Activated CD8-positive, alpha-beta memory T cell treated with anti-CD3 and anti-CD28 coated beads, Interleukin-2, amount 10 ng/mL, durations not matched to agents 7 days and 5 days (primary cell): ENCODE results near the gene PSORS1C1. TPM values are rescaled to one million over a fixed set of nuclear protein-coding genes. Genes with fewer than 3 reads are reported as not detected.

Source experiments
- ATAC-seq: fragments of 150-1000 bp; cut with Tn5 transposase; one replicate; pipeline ENCODE4 v1.10.0; 2021; ENCODE audit warnings: moderate library complexity
- CTCF ChIA-PET: fragments of 350-600 bp; sonication (Branson Sonifier 250); formaldehyde crosslinking; loops from one replicate; lab custom pipeline; 2021; ENCODE audit warnings: antibody characterized with exemption; lab: Charles Lee
- DNase-seq: peaks from one replicate; pipeline ENCODE4 v3.0.0-alpha.2; 2020
- H3K27ac Mint-ChIP-seq: one replicate; pipeline ENCODE4 v1.8.0; 2021; ENCODE audit warnings: mild to moderate bottlenecking, mixed read lengths
- H3K27me3 Mint-ChIP-seq: one replicate; pipeline ENCODE4 v1.8.0; 2021; ENCODE audit warnings: mixed read lengths
- H3K36me3 Mint-ChIP-seq: one replicate; pipeline ENCODE4 v1.8.0; 2021; ENCODE audit warnings: mild to moderate bottlenecking, mixed read lengths
- H3K4me1 Mint-ChIP-seq: one replicate; pipeline ENCODE4 v1.8.0; 2021; ENCODE audit warnings: mixed read lengths
- H3K4me3 Mint-ChIP-seq: one replicate; pipeline ENCODE4 v1.8.0; 2021; ENCODE audit warnings: mild to moderate bottlenecking, moderate library complexity, mixed read lengths
- H3K9me3 Mint-ChIP-seq: one replicate; pipeline ENCODE4 v1.8.0; 2022; ENCODE audit warnings: low read depth, mixed read lengths
- total RNA-seq, 2 experiments: library from RNA; stranded (reverse); gene quantifications; one replicate each; pipeline ENCODE4 v1.2.3, GENCODE V29; 2021

Gene PSORS1C1
- total RNA-seq, 2 experiments from 2014 or later: 0.26 TPM; not detected in 1

- no peaks in the 10 kb centered on the region for H3K36me3 Mint-ChIP-seq
- DNase-seq (no peak), ATAC-seq (no peak)
- no peak overlapping the region for H3K4me3 Mint-ChIP-seq
- H3K9me3 Mint-ChIP-seq: no peaks in the 10 kb centered on the region
- CTCF ChIA-PET: interaction anchor here (1.3 to 2.0 kb wide), 3 partner anchors 11 to 56 kb away, joined by 3 to 6 read pairs (median 4); no protein-coding TSS in a partner anchor
- no peak overlapping the region for H3K27ac Mint-ChIP-seq
- H3K4me1 Mint-ChIP-seq: peaks cover 4% of the 10 kb centered on the region
- H3K27me3 Mint-ChIP-seq: no peaks in the 10 kb centered on the region
Measured at GRCh38 chr6:31140643-31141042, 26.0 kb downstream of the PSORS1C1 start.

DNA sequence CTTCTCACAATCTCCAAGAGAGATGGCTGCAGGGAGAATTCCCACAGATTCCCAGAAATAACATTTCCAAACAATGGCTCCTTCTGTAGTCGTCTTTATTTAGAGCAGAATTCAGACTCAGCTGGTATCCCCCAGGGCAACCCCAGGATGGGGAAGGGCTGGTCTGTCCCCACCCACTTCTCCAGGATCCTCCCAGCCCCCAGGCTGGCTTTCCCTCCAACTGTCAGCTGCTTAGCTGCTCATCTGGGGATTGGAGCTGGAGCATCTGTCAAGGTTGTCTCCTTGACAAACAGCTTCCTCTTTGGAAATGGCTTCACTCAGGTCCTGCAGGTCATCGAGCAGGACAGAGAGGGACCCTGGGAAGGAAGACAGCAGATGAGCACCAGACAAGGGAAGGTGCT is 27.8 kb downstream of the PSORS1C1 start:
- no peak for DNase-seq
- Mint-ChIP-seq H3K27me3 (no peaks in the 10 kb centered on the region), H3K9me3 (no peaks in the 10 kb centered on the region), H3K4me3 (no peak overlapping the region), H3K27ac (no peak overlapping the region), H3K4me1 (peaks cover 4% of the 10 kb centered on the region), H3K36me3 (peaks cover 3% of the 10 kb centered on the region)
- ATAC-seq: no peak
- CTCF ChIA-PET: interaction anchor here (1.3 to 1.5 kb wide), 2 partner anchors 14 to 225 kb away, joined by 5 to 9 read pairs; no protein-coding TSS in a partner anchor

DNA sequence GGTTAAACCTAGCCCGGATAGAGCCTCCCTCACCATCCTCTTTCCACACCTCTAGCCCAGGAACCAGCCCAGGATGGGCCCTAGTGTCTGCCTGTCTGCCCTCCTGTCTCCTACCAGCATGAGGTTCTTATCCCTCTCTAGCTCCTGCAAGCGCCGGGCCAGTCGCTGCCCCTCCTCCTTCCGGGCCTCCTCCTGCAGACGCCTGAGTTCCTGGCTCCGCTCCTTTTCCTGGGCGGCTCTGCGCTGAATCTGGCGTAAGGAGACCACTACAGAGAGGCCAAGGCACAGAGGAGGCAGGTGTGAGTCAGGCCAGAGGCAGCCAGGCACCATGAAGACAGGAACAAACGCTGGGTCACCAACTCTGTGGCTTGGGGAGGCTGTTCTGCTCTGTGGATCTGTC is 28.5 kb downstream of the PSORS1C1 start:
- H3K9me3 Mint-ChIP-seq: no peaks in the 10 kb centered on the region
- DNase-seq (no peak), ATAC-seq (no peak)
- peaks cover 3% of the 10 kb centered on the region for H3K4me1 Mint-ChIP-seq
- H3K4me3 Mint-ChIP-seq: no peak overlapping the region
- no peak overlapping the region for H3K27ac Mint-ChIP-seq
- no peaks in the 10 kb centered on the region for H3K27me3 Mint-ChIP-seq
- H3K36me3 Mint-ChIP-seq: peaks cover 3% of the 10 kb centered on the region
- CTCF ChIA-PET: interaction anchor here (1.3 to 1.5 kb wide), 2 partner anchors 14 to 224 kb away, joined by 5 to 9 read pairs; no protein-coding TSS in a partner anchor

DNA sequence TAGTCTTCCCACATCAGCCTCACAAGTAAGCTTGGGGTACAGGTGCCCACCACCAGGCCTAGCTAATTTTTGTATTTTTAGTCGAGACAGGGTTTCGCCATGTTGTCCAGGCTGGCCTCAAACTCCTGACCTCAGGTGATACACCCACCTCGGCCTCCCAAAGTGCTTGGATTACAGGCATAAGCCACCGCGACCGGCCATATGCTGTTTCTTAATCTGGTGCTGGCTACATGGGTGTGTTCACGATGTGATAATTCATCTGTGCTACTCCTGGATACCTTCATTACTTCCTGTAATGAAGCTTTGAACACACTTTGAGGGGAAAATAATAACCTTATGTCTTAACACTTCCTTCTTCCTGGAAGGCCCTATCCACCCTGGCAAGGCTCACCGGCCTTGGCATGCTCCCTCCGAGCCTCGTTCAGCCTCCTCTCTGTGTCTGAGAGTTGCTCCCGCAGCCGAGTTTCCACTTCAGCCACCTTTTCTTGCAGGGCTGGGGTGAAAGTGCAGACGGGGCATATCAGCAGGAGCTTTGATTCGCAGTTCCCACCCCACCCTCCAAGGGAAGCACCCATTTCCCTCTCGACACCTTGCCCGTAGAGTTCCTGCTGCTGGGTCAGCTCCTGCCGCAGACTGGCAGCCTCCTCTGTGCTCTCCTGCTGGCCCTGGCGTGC is 29.8 kb downstream of the PSORS1C1 start:
- Mint-ChIP-seq H3K4me1 (peaks cover 3% of the 10 kb centered on the region), H3K27me3 (no peaks in the 10 kb centered on the region), H3K36me3 (peaks cover 4% of the 10 kb centered on the region), H3K9me3 (no peaks in the 10 kb centered on the region), H3K27ac (no peak overlapping the region), H3K4me3 (no peak overlapping the region)
- ATAC-seq: no peak
- CTCF ChIA-PET: interaction anchor here (1.2 to 1.9 kb wide), 3 partner anchors 13 to 48 kb away, joined by 3 to 6 read pairs (median 4); partner anchors contain the start of gene TCF19
- no peak for DNase-seq

- H3K9me3 Mint-ChIP-seq: no peaks in the 10 kb centered on the region
Measured at GRCh38 chr6:31144970-31145340, 30.4 kb downstream of the PSORS1C1 start.

GRCh38 chr6:31145386-31145785 is 30.8 kb downstream of the PSORS1C1 start:
- Mint-ChIP-seq H3K9me3 (no peaks in the 10 kb centered on the region), H3K4me1 (peaks cover 3% of the 10 kb centered on the region), H3K27ac (no peak overlapping the region), H3K27me3 (no peaks in the 10 kb centered on the region), H3K4me3 (no peak overlapping the region), H3K36me3 (peaks cover 6% of the 10 kb centered on the region)
- CTCF ChIA-PET: interaction anchor here (0.8 to 1.9 kb wide), 4 partner anchors 14 to 230 kb away, joined by 3 to 6 read pairs (median 4); no protein-coding TSS in a partner anchor
- ATAC-seq (no peak), DNase-seq (no peak)

More at GRCh38 chr6:31144970-31145340, 30.4 kb downstream of the PSORS1C1 start:
- H3K36me3 Mint-ChIP-seq: peaks cover 6% of the 10 kb centered on the region
- no peak overlapping the region for H3K27ac Mint-ChIP-seq
- DNase-seq (no peak), ATAC-seq (no peak)
- H3K4me1 Mint-ChIP-seq: peaks cover 3% of the 10 kb centered on the region
- no peak overlapping the region for H3K4me3 Mint-ChIP-seq
- CTCF ChIA-PET: interaction anchor here (0.8 to 1.9 kb wide), 3 partner anchors 14 to 222 kb away, joined by 4 to 6 read pairs (median 4); no protein-coding TSS in a partner anchor
- no peaks in the 10 kb centered on the region for H3K27me3 Mint-ChIP-seq

DNA sequence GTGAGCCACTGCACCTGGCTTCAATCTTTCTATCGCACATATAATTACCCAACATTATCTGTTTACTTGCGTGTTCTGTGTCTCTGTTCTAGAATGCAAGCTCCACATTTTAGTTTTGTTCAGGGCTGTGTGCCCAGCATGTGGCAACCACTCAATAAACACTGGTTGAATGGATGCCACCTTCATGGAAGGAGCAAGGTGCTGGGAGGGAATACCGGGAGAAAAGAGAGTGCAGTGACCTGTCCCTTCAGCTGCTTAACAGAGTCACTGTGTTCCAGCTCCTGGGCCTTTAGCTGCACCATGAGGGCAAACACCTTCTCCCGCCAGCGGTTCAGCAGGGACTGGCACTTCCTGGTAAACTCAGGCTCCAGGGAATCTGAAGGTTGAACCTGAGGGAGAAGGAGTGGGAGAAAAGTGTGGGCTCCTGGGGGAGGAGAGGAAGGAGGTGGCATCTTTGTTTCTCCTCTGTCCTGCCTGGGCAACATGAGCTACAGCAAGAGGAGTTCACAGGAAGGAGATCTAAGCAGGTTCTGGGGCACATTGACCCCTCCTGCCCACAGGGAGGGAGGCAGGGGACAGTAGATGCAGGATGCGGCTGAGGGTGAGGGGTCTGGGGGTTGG is 35.3 kb downstream of the PSORS1C1 start:
- peaks cover 3% of the 10 kb centered on the region for H3K4me1 Mint-ChIP-seq

DNA sequence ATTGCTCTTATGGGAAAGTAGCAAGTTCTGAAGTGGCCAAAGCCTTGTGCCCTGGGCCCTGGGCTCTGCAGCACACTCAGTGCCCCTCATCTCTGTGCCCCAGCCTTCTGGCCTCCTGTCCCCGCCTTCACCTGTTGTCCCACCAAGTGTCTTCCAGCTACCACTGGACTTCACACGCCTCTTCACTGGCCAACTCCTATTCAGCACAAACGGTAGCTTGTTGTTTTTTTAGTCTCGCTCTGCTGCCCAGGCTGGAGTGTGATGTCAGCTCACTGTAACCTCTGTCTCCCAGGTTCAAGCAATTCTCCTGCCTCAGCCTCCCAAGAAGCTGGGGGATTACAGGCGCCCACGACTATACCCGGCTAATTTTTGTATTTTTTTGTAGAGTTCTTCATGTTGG is 38.2 kb downstream of the PSORS1C1 start:
- peaks cover 15% of the 10 kb centered on the region for H3K4me1 Mint-ChIP-seq

More for the DNA sequence above, 35.3 kb downstream of the PSORS1C1 start:
- DNase-seq (no peak), ATAC-seq (no peak)
- Mint-ChIP-seq H3K27me3 (no peaks in the 10 kb centered on the region), H3K9me3 (no peaks in the 10 kb centered on the region), H3K4me3 (no peak overlapping the region), H3K36me3 (peaks cover 15% of the 10 kb centered on the region), H3K27ac (no peak overlapping the region)
- CTCF ChIA-PET: no interaction called here

DNA sequence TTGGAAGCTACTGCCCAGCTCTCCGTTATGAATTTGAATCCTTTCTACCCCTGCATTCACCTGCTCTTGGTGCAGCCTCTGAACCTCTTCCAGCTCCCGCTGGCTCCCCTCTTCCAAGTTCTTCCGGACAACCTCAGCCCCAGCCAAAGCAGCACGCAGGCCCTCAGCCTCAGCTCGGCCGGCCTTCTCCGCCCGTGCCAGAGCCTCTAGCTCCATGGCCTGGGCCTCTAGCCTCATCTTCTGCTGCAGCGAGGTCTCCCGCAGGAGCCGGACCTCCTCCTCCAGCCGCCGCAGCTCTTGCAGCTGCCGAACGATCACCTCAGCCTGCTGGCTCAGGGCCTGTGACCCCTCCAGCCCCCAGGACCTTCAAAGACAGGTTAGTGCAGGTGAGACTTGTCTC is 39.8 kb downstream of the PSORS1C1 start:
- CTCF ChIA-PET: interaction anchor here (1.2 kb wide), 1 partner anchor 213 kb away, joined by 4 read pairs; no protein-coding TSS in a partner anchor
- DNase-seq (no peak), ATAC-seq (no peak)
- H3K27me3 Mint-ChIP-seq: no peaks in the 10 kb centered on the region
- H3K36me3 Mint-ChIP-seq: peaks cover 21% of the 10 kb centered on the region
- H3K4me1 Mint-ChIP-seq: peaks cover 13% of the 10 kb centered on the region
- no peak overlapping the region for H3K4me3 Mint-ChIP-seq
- no peak overlapping the region for H3K27ac Mint-ChIP-seq
- H3K9me3 Mint-ChIP-seq: no peaks in the 10 kb centered on the region

More for the DNA sequence above, 38.2 kb downstream of the PSORS1C1 start:
- no peak for DNase-seq
- no peak for ATAC-seq
- Mint-ChIP-seq H3K4me3 (no peak overlapping the region), H3K36me3 (peaks cover 14% of the 10 kb centered on the region), H3K27me3 (no peaks in the 10 kb centered on the region), H3K9me3 (no peaks in the 10 kb centered on the region), H3K27ac (no peak overlapping the region)
- CTCF ChIA-PET: interaction anchor here (0.8 to 1.0 kb wide), 2 partner anchors 15 to 24 kb away, joined by 3 read pairs; no protein-coding TSS in a partner anchor

GRCh38 chr6:31156641-31157040 is 42.0 kb downstream of the PSORS1C1 start:
- Mint-ChIP-seq H3K9me3 (no peaks in the 10 kb centered on the region), H3K4me1 (peaks cover 30% of the 10 kb centered on the region), H3K36me3 (peaks cover 32% of the 10 kb centered on the region), H3K4me3 (peak overlapping the region; percentile 99), H3K27me3 (no peaks in the 10 kb centered on the region), H3K27ac (no peak overlapping the region)
- ATAC-seq: no peak
- no peak for DNase-seq
- CTCF ChIA-PET: interaction anchor here (1.0 kb wide), 1 partner anchor 36 kb away, joined by 3 read pairs; no protein-coding TSS in a partner anchor

GRCh38 chr6:31157513-31158139 is 43.0 kb downstream of the PSORS1C1 start, which contains the start of gene CCHCR1:
TSS of gene CCHCR1 (minus strand) at chr6:31157802. CDS start at chr6:31157600, 202 bp downstream.
- ATAC-seq (no peak), DNase-seq (no peak)
- CTCF ChIA-PET: interaction anchor here (1.3 to 3.5 kb wide), 6 partner anchors 12 to 285 kb away, joined by 3 to 21 read pairs (median 7); no protein-coding TSS in a partner anchor
- Mint-ChIP-seq H3K27me3 (no peaks in the 10 kb centered on the region), H3K36me3 (peaks cover 41% of the 10 kb centered on the region), H3K4me1 (peaks cover 38% of the 10 kb centered on the region), H3K4me3 (peak within 1 kb of the TSS; percentile 99), H3K9me3 (no peaks in the 10 kb centered on the region), H3K27ac (peak within 1 kb of the TSS; percentile 84)

DNA sequence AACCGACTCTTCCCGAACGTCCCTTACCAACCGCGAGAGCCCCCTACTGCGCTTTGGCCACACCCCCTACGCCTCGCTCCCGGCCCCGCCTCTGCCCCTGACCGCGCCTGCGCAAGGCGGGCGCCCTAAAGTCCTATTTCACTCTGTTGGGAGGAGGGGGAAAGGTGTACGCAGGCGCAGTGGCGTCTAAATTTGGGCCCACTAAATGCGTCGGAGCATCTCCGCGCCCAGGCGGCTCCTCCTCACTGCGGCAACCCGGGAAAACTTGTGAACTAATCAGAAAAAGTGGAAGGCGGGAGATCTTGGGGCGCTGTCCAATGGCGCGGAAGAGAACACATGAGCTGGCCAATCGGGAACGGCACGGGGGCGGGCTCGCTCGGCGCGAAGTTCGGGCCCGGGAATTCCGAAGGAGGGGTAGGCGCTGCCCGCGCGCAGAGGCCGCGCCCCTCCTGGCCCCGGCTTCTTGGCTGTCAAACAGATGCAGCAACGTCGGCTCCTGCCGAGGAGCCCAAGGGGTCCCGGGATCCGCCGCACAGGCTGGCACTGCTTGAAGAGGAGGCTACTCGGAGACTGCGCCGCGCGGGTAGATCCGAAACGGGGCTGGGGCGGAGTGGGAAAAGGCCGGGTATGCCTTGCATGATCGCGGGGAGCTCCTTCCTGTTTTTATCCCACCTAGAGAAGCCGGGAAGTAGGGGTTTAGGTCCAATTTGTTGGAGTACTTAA is 43.7 kb downstream of the PSORS1C1 start, which contains the start of gene TCF19:
TCF19 (plus strand) TSS at position 450 of the 723 bp plus-strand sequence. CDS start 881 bp downstream, outside the sequence.
- Mint-ChIP-seq H3K9me3 (no peaks in the 10 kb centered on the region), H3K4me3 (peak within 1 kb of the TSS; percentile 99), H3K36me3 (peaks cover 47% of the 10 kb centered on the region), H3K4me1 (peaks cover 42% of the 10 kb centered on the region), H3K27me3 (no peaks in the 10 kb centered on the region), H3K27ac (peak within 1 kb of the TSS; percentile 84)
- DNase-seq (peak; percentile 100), ATAC-seq (peak; percentile 92)
- CTCF ChIA-PET: interaction anchor here (0.7 to 3.5 kb wide), 9 partner anchors 11 to 284 kb away, joined by 3 to 21 read pairs (median 5); no protein-coding TSS in a partner anchor
